MG63 (cell line): ENCODE data around the gene TMPRSS11E. TPM values are rescaled to one million over a fixed set of nuclear protein-coding genes. Genes with fewer than 3 reads are reported as not detected.
"Not testable (repeated sequence)": the region's sequence is repeated elsewhere in the genome, so short reads cannot be mapped to it uniquely, and the experiment has no call there.

ENCODE experiments used
- DNase-seq: peaks from one replicate; pipeline ENCODE4 v3.0.0-alpha.2; 2020
- H3K27me3 ChIP-seq: fragments of 250-450 bp; sonication (Bioruptor Pico); 2 replicates; pipeline ENCODE4 v1.5.1; 2020; ENCODE audit warnings: mild to moderate bottlenecking, moderate library complexity
- H3K36me3 ChIP-seq: fragments of 250-450 bp; sonication (Bioruptor Pico); 2 replicates; pipeline ENCODE4 v1.5.1; 2020; ENCODE audit warnings: mild to moderate bottlenecking, moderate library complexity
- H3K4me3 ChIP-seq: fragments of 250-450 bp; sonication (Bioruptor Pico); 2 replicates; pipeline ENCODE4 v1.5.1; 2020; ENCODE audit warnings: mild to moderate bottlenecking, moderate library complexity
- H3K9me3 ChIP-seq: fragments of 250-450 bp; sonication (Bioruptor Pico); 2 replicates; pipeline ENCODE4 v1.5.1; 2020; ENCODE audit warnings: mild to moderate bottlenecking, moderate library complexity
- total RNA-seq: library from RNA; depleted of rRNA; stranded (reverse); fragments of >200 nt; shearing (Covaris generic); gene quantifications from 2 replicates; pipeline ENCODE4 v1.2.3, GENCODE V29; 2014; ENCODE audit warnings: low replicate concordance; rRNA removed

TMPRSS11E gene
- total RNA-seq: not detected in 2 replicates

GRCh38 chr4:68447201-68447600 lies at the start of gene TMPRSS11E:
TMPRSS11E (plus strand) TSS chr4:68447463; CDS start chr4:68447513, 50 bp downstream.
- H3K4me3 ChIP-seq: no peak within 1 kb of the TSS
- H3K9me3 ChIP-seq: no peaks in the 10 kb centered on the region
- no peaks in the 10 kb centered on the region for H3K27me3 ChIP-seq
- H3K36me3 ChIP-seq: no peaks in the 10 kb centered on the region
- no peak for DNase-seq

GRCh38 chr4:68399306-68399705 lies 48.0 kb upstream of the TMPRSS11E start:
- Histone ChIP-seq H3K9me3 (no peaks in the 10 kb centered on the region), H3K36me3 (no peaks in the 10 kb centered on the region), H3K4me3 (no peak overlapping the region), H3K27me3 (no peaks in the 10 kb centered on the region)
- DNase-seq: no peak

- DNase-seq: no peak
Observed at GRCh38 chr4:68401231-68401630, 46.0 kb upstream of the TMPRSS11E start.

GRCh38 chr4:68404153-68404552 lies 43.1 kb upstream of the TMPRSS11E start:
- H3K36me3 ChIP-seq: no peaks in the 10 kb centered on the region
- no peaks in the 10 kb centered on the region for H3K9me3 ChIP-seq
- no peak overlapping the region for H3K4me3 ChIP-seq
- no peaks in the 10 kb centered on the region for H3K27me3 ChIP-seq
- no peak for DNase-seq

More at GRCh38 chr4:68401231-68401630, 46.0 kb upstream of the TMPRSS11E start:
- Histone ChIP-seq H3K4me3 (no peak overlapping the region), H3K27me3 (no peaks in the 10 kb centered on the region), H3K36me3 (no peaks in the 10 kb centered on the region), H3K9me3 (no peaks in the 10 kb centered on the region)

GRCh38 chr4:68405718-68406478 lies 41.4 kb upstream of the TMPRSS11E start:
- H3K9me3 ChIP-seq, DNase-seq, H3K36me3 ChIP-seq, H3K4me3 ChIP-seq, H3K27me3 ChIP-seq: not testable (repeated sequence)

GRCh38 chr4:68406479-68406859 lies 40.8 kb upstream of the TMPRSS11E start:
- Histone ChIP-seq H3K9me3 (no peaks in the 10 kb centered on the region), H3K4me3 (no peak overlapping the region), H3K36me3 (no peaks in the 10 kb centered on the region), H3K27me3 (no peaks in the 10 kb centered on the region)
- DNase-seq: no peak

DNA sequence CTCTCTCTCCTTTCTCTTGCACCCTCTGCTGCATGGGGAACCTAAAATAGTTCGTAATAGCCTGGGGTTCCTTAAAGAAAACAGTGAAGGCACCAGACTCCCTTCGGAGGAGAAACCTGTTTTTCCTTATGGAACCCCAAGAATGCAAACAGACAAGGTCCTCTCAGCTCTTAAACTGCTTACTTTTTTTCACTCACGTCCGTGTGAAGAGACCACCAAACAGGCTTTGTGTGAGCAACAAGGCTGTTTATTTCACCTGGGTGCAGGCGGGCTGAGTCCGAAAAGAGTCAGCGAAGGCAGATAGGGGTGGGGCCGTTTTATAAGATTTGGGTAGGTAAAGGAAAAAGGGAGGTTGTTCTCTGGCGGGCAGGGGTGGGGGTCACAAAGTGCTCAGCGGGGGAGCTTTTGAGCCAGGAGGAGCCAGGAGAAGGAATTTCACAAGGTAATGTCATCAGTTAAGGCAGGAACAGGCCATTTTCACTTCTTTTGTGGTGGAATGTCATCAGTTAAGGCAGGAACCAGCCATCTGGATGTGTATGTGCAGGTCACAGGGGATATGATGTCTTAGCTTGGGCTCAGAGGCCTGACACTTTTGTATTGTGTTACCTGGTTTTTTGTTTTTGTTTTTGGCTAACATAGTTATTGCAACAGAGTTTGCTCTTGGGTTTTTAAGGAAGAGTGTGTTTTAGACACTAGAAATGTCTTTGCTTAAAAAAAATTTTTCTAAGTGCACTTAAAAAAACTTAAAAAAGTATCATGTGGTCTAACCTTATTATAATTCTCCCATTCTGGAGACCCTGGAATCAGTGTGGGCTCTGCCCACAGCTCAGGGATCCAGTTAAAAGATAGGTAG lies 40.0 kb upstream of the TMPRSS11E start:
- not testable (repeated sequence) for H3K9me3 ChIP-seq, H3K36me3 ChIP-seq, DNase-seq, H3K4me3 ChIP-seq, H3K27me3 ChIP-seq

DNA sequence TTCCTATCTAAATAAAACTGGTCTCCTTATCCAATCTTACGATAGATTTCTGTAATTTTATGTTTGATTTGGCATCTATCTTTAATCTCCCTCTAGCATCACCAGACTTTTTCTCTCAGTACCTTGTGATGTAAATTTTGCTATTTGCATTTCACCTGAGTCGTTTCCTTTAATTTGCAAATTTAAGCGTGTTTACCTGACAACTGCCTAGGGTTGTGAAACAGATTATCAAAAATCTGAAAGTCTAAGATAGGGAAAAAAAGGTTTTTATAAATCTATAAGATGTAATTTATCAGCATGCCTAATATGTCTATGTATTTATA lies 39.4 kb upstream of the TMPRSS11E start:
- H3K4me3 ChIP-seq: no peak overlapping the region
- no peaks in the 10 kb centered on the region for H3K9me3 ChIP-seq
- no peaks in the 10 kb centered on the region for H3K36me3 ChIP-seq
- no peak for DNase-seq
- H3K27me3 ChIP-seq: no peaks in the 10 kb centered on the region

- Histone ChIP-seq H3K4me3 (no peak overlapping the region), H3K27me3 (no peaks in the 10 kb centered on the region), H3K9me3 (no peaks in the 10 kb centered on the region), H3K36me3 (no peaks in the 10 kb centered on the region)
- no peak for DNase-seq
Observed at GRCh38 chr4:68410149-68410548, 37.1 kb upstream of the TMPRSS11E start.

DNA sequence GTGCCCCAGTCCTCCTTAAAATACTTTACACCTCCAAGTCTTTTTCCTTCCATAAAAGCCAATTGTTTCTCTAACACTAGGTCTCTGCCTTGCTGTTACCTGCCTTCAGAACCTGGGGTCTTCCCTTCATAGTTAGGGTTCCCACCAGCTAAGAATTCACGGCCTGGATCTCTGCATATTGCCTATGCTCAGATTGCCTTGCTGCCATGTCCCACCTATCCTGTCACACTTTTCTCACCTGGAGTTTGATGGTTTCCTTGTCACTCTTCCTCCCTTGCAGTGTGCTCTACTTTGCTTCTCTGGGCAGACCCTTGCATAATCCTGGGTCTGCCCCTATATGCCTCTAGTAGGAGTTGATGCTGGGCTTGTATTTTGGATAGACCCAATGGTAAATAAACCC lies 36.6 kb upstream of the TMPRSS11E start:
- Histone ChIP-seq H3K9me3 (no peaks in the 10 kb centered on the region), H3K27me3 (no peaks in the 10 kb centered on the region), H3K4me3 (no peak overlapping the region)

GRCh38 chr4:68412031-68412430 lies 35.2 kb upstream of the TMPRSS11E start:
- H3K27me3 ChIP-seq, H3K4me3 ChIP-seq, H3K9me3 ChIP-seq, DNase-seq, H3K36me3 ChIP-seq: not testable (repeated sequence)

More for the DNA sequence above, 36.6 kb upstream of the TMPRSS11E start:
- H3K36me3 ChIP-seq: no peaks in the 10 kb centered on the region
- DNase-seq: no peak

DNA sequence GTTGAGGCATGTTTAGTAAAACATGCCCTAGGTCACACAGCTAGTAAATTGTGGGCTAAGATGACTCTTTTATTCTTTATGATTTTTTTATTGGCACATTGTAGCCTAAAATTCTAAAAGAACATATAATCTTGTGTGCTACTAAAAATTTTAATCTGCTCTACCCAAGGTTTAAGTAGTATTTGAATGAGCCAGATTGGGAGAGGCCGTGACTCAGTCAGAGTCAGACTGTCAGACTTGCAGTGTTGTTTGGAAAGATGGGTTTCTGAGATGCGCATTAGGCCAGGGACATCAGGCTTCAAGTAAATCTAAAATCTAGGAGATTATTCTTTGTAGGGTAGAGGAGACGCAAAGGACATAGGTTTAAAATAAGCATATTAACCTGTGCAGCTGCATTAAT lies 30.7 kb upstream of the TMPRSS11E start:
- Histone ChIP-seq H3K4me3 (no peak overlapping the region), H3K9me3 (no peaks in the 10 kb centered on the region), H3K27me3 (no peaks in the 10 kb centered on the region), H3K36me3 (no peaks in the 10 kb centered on the region)
- DNase-seq: peak; percentile 39

- Histone ChIP-seq H3K27me3 (no peaks in the 10 kb centered on the region), H3K4me3 (no peak overlapping the region), H3K9me3 (no peaks in the 10 kb centered on the region), H3K36me3 (no peaks in the 10 kb centered on the region)
- no peak for DNase-seq
Observed at GRCh38 chr4:68426516-68426915, 20.7 kb upstream of the TMPRSS11E start.

GRCh38 chr4:68430337-68430736 lies 16.9 kb upstream of the TMPRSS11E start:
- no peaks in the 10 kb centered on the region for H3K36me3 ChIP-seq
- H3K4me3 ChIP-seq: no peak overlapping the region
- no peaks in the 10 kb centered on the region for H3K27me3 ChIP-seq
- no peak for DNase-seq
- H3K9me3 ChIP-seq: no peaks in the 10 kb centered on the region

GRCh38 chr4:68432320-68432719 lies 14.9 kb upstream of the TMPRSS11E start:
- H3K9me3 ChIP-seq: no peaks in the 10 kb centered on the region
- H3K36me3 ChIP-seq: no peaks in the 10 kb centered on the region
- no peaks in the 10 kb centered on the region for H3K27me3 ChIP-seq
- H3K4me3 ChIP-seq: no peak overlapping the region
- DNase-seq: no peak

GRCh38 chr4:68433582-68433981 lies 13.7 kb upstream of the TMPRSS11E start:
- H3K9me3 ChIP-seq: no peaks in the 10 kb centered on the region
- DNase-seq: no peak
- no peaks in the 10 kb centered on the region for H3K27me3 ChIP-seq
- H3K36me3 ChIP-seq: no peaks in the 10 kb centered on the region
- no peak overlapping the region for H3K4me3 ChIP-seq

DNA sequence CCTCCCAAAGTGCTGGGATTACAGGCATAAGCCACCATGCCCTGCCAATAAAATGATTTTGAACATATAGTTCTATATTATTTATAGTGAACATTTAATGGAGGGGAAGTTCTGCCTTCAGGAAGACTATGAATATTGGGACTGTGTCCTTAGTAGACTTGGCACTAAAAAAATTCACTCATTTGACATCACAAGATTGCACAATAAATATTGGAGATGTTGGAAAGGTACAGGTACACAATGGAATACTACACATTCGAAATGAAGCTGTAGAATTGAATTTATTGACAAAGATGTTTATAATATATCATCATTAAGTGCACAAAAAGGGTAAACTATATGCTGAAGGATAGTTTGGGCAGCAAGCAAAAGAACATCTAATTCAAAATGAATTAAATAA lies 13.0 kb upstream of the TMPRSS11E start:
- Histone ChIP-seq H3K36me3 (no peaks in the 10 kb centered on the region), H3K27me3 (no peaks in the 10 kb centered on the region), H3K4me3 (no peak overlapping the region), H3K9me3 (no peaks in the 10 kb centered on the region)
- no peak for DNase-seq

GRCh38 chr4:68434836-68435235 lies 12.4 kb upstream of the TMPRSS11E start:
- Histone ChIP-seq H3K27me3 (no peaks in the 10 kb centered on the region), H3K4me3 (no peak overlapping the region), H3K36me3 (no peaks in the 10 kb centered on the region)

More at GRCh38 chr4:68434836-68435235, 12.4 kb upstream of the TMPRSS11E start:
- H3K9me3 ChIP-seq: no peaks in the 10 kb centered on the region
- no peak for DNase-seq
